IPS-NIHi7 (cell line): Measurements from ENCODE around the gene GPR135.
"Not testable (repeated sequence)": the region's sequence is repeated elsewhere in the genome, so short reads cannot be mapped to it uniquely, and the experiment has no call there.

ENCODE experiments used
- DNase-seq: peaks from one replicate; pipeline ENCODE4 v3.0.0; 2012; ENCODE audit warnings: mixed read lengths; ENCODE audit errors: extremely low spot score

GPR135 gene

DNA sequence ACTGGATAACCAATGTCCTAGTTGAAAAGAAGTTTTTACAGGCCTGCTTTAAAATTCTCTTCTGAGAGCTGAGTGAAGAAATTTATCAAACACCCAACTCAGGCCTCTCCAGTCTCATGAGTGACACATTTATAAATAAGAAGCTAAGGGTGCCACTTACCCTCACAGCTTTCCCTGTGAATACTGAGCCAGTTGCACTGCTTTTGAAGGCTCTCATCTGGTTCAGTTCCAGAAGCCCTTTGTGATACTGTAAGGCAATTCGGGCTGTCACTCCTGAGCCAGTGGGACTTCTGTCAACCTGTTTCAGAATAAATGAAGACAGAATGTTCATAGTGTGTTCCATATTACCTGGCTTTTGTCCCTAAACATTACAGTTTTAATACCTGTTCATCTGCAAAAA is 10.5 kb upstream of the GPR135 start:
- no peak for DNase-seq

DNA sequence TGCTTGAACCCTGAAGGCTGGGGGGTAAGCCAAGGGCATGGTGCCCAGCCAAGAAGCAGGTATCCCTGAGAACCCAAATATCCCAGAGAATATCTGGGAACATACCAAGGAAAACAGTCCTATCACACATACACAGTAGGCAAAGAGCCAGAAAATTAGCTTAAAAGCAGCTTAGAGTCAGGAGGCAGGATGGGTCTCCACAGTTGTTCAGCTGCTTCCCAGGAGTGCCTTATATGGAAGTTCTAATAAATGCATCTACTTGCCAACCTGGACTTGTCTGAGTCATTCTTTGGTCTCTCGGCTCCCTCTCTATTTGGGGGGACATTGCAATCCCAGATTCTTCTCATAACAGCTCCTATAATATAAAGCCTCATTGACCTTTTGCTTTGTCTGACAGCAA is 9.0 kb upstream of the GPR135 start:
- DNase-seq, result no peak

DNA sequence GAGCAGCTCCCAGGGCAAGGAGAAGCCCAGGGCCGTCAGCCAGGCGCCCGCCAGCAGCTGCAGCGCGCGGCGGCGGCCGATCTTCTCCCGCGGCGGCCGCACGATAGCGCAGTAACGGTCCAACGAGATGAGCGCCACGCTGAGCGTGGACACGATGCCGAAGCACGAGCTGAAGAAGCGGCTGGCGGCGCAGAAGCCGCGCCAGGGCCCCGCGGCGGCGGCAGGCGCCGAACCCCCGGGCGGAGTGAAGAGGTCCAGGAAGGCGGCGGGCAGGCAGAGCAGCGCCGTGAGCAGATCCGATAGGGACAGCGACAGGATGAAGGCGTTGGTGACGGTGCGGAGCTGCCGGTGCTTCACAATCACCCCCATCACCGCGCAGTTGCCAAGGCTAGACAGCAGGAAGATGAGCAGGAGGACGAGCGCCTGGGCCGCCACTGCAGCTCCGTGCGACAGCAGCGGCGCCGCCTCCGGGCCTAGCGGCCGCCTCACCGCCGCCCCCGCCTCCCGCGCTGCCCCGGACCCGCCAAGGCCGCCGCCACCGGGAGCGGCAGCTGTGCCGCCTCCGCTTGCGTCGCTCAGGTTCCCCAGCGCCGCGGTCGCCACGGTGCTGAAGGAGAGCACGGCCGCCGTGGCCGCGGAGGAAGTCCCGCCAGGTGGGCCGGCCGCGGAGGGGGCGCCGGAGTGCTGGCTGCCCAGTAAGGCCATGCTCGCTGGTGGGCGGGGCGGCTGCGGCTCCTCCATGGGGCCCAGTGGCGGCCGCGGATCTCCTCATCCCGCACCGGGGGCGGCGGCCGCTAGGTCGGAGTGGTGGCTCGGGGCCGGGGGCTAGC is 479 bp downstream of the GPR135 start:
- DNase-seq, result peak; percentile 71

DNA sequence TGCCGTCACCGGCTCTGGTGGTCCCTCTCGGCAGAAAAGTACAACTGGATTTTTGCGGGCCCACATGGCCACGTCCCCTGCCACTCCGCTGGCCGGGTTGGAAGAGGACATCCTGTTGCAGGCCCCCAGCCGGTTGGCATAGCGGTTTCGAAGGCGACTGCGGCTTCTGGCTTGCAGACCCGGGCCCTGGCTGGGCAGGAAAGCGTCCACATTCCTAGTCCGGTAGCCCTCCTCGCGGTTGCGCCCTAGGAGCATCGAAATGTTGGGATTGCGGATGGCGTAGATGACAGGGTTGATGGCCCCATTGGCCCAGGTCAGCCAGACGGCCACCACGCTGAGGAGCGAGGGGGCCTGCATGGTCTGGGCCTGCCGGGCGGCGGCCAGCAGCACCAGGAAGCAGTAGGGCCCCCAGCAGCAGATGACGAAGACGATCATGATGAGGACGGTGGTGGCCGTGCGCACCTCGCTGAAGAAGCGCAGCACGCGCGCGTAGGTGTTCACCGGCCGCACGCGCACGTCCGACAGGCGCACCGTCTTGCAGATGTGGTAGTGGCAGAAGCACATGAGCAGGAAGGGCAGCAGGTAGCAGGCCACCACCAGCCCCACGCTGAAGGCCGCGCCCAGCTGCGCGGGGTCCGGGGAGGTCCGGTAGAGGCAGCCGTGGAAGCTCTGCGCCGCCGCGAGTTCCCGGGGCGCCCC is 1.2 kb downstream of the GPR135 start:
- DNase-seq, result peak; percentile 23

DNA sequence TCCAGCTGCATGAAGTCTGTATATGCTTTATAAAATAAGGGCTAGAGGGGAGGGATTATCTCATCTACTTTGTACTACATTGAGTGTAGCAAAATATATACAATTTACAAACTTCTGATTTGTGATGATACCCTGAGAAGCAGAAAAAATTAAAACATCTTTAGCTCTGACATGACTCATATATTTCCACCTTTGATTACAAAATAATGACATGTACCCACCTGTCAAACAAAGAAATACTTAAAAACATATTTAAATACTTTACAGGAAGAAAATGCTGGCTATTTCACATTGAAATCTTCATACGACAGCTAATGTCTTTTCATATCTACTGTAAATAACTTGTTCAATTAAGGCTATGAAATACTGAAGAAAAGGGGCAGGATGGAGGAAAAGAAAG is 3.3 kb downstream of the GPR135 start:
- no peak for DNase-seq

DNA sequence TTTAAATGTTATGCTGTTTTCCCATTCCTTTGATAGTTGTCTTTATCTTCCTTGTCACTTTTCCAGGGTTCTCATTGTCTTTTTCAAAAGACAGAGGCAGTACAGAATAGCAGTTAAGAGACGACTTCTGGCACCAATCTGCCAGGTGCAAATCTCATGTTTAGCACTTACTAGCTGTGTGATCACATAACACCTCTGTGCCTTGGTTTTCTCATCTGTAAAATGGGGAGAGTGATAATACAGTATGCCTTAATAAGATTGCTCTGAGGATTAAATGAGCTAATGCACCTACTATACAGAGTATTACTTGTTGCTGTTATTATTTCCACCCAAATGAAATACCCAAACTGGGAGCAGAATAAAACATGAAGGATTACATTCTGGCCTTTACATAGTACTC is 4.8 kb downstream of the GPR135 start:
- no peak for DNase-seq

DNA sequence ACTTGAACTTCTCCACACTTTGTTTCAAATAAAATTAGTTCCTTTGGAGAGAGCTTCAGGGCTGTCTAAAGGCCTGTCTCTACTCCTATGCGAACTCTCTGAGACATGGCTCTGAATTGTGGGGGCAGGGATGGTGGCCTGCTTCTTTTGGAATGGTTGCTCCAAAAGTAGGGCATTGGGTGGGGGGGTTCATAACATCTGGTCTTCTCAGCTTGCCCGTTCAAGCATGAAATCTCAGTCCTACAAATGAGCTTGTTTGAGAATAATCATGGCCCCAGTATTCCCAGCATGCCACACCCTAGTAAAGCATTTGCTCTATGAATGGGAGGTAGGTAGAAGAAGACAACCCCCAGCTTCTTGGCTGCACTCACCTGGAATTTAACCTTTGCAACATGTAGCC is 6.7 kb downstream of the GPR135 start:
- DNase-seq, result no peak

DNA sequence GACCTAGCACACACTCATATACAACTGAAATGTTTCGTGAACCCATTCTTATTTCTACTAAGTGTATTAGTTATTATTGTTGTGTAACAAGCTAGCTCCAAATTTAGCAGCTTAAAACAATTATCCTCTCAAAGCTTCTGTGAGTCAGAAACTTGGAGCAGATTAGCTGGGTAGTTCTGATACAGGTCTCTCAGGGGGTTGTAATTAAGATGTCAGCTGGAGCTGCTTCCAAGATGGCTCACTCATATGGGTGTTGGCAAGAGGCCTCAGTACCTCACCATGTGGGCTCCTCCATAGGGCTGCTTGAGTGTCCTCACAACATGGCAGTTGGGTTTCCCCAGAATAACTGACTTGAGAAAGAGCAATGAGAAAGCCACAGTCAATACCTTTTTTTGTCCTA is 9.8 kb downstream of the GPR135 start:
- DNase-seq, result no peak

DNA sequence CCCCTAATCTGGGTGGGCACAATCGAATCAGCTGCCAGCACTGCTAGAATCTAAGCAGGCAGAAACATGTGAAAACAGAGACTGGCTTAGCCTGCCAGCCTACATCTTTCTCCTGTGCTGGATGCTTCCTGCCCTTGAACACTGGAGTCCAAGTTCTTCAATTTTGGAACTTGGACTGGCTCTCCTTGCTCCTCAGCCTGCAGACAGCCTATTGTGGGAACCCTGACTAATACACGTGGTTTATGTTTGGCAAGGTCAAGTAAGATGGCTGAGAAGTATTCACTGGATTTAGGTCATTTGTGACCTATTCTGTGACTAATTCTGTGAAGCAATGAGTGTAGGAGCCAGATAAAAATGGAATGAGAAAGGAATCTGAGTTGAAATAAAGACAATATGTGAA is 11.0 kb downstream of the GPR135 start:
- no peak for DNase-seq

DNA sequence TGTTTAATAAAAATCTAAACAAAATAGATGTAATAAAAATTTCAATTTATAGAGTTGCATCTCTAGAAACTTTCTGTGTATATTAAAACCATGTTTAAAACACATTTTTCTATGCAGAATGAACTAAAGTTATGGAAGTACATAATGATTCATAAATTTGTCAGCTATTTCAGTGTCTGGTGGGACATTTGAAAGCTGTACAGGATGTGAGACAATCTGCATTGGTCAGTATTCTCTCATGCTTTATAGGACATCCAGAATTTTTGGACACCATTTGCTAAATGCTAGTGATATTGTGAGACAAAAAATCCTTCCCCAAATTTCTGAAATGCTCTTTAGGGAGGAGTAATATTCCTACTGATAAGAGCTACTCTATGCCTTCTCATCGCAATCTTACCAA is 13.3 kb downstream of the GPR135 start:
- DNase-seq, result no peak

DNA sequence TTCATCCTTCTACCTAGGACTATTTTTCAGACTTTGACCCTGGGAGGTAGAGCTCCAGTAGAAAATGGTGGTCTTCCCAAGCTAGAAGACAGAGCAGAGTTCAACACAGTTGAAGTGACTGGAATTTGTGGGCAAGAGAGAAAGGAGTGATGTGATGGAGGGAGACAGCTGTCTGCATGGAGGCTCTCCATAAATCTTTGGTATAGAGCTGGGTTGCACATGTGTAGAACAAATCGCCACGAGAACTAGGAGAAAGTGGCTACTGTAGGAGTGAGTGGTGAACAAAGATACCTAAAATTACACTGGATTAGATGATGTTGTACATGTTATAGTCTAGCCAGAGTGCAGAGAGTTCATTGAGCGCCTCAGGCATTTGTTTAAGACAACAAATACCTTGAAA is 14.5 kb downstream of the GPR135 start:
- no peak for DNase-seq

DNA sequence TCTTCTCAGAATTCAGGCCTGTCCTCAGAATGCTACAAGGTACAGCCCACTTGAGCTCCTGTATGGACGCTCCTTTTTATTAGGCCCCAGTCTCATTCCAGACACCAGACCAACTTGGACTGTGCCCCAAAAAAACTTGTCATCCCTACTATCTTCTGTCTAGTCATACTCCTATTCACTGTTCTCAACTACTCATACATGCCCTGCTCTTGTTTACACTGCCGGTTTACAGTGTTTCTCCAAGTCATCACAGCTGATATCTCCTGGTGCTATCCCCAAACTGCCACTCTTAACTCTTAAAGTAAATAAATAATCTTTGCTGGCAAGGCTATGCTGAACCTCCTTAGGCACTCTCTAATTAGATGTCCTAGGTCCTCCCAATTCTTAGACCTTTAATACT is 16.5 kb downstream of the GPR135 start:
- not testable (repeated sequence) for DNase-seq

DNA sequence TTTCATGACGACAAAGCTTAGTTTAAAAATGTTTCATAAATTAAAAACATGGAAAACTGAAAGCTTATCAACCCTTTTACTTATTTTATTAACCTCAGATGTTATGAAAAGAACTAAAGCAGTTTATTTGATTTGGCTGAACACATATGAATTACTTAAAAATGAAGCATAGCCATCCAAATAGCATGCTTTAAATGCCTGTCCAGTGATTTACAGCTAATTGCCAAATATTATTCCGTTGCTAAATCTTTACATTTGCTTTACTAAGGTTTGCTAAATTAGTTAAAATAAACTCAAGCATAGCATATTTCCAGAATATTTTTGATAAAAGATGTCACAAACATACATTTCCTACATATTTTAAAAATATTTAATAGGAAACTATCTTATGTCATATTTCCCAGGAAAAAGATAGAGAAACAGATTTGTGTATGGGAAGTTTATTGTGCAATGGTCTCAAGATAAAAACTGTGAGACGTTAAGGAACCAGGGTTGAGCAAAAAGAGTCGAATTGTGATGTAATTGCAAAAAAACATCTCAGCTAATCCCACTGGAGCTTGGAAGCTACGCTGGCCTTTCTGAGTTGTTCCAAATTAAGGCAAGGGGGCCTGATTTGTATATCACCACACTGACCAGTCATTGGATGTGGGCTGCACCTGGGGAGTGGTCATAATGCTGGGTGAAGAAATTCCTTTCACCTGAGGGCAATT is 25.8 kb downstream of the GPR135 start:
- DNase-seq, result no peak

DNA sequence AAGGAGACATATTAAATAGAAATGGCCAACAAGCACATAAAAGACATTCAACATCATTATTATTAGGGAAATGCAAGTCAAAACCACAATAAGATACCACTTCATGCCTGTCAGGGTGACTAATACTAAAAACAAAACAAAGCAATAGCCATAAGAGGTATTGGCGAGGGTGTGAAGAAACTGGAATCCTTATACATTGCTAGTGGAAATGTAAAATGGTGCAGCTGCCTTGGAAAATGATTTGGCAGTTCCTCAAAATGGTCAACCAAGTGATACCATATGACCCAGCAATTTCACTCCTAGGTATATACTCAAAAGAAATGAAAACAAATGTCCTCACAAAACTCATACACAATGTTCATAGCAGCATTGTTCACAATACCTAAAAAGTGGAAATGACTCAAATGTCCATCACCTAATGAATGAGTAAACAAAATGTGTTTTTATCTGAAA is 27.0 kb downstream of the GPR135 start:
- no peak for DNase-seq

DNA sequence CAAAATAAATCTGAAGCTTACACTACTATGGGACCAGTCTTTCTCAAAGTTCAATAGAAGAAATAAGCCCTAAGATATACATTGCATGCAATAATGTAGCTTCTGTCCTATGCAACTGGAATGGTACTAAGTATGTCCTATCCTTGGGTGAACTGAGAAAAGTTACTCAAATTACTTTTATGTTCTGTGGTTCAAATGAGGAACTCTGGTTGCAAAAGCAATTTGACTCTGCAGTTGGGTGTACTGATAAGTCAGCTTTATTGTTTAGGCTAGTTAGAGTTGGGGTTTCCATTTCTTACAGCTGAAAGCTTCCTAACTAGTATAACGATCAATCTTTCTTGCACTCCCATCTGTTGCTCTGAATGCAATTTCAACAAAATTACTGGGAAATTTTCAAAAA is 29.2 kb downstream of the GPR135 start:
- no peak for DNase-seq

DNA sequence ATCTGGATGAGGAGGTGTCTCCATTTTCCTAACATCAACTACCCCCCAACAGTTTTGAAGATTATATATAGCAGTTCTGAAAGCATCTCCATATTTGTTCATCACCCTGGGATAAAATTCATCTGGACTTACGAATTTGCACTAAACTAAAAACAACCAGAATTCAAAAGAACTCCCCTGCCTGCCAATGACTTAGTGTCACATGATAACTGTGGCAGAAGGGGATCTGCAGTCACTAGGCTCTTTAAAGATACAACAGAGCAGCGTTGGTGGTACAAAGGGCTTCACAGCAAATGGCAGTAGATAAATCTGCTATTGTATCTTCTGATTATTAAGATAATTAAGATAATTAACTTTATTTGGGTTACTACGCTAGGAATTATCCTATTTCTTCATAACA is 30.1 kb downstream of the GPR135 start:
- DNase-seq, result no peak

DNA sequence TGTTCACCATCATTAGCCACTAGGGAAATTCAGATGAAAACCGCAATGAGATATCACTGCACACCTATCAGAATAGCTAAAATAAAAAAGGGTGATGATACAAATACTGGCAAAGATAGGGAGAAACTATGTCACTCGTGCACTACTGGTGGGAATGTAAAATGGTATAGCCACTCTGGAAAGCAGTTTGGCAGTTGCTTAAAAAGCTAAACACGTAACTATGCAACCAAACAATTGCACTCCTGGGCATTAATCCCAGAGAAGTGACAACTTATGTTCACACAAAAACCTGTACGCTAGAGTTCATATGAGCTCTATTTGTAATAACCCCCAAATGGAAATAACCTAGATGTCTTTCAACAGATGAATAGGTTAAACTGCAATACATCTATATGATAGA is 35.4 kb downstream of the GPR135 start:
- no peak for DNase-seq

DNA sequence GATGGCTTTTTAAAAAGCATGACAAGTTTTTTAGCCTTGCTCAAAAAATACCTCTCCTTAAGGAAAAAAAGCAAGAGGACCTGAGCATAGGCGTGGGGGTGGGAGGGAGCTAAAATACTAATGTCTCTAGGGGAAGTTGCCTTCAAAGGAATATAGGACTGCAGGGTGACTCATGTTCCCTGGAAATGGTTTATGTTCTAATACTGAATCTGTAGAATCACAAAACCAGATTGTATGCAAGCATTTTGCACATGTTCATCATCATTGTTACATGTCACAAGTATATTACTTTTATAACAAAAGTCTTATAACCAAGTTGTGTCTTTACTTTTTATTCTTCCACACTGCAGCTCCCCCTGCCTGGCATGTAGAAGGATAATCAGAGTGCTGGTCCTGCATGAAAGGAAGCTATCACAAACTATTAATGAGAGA is 36.6 kb downstream of the GPR135 start:
- DNase-seq, result no peak

DNA sequence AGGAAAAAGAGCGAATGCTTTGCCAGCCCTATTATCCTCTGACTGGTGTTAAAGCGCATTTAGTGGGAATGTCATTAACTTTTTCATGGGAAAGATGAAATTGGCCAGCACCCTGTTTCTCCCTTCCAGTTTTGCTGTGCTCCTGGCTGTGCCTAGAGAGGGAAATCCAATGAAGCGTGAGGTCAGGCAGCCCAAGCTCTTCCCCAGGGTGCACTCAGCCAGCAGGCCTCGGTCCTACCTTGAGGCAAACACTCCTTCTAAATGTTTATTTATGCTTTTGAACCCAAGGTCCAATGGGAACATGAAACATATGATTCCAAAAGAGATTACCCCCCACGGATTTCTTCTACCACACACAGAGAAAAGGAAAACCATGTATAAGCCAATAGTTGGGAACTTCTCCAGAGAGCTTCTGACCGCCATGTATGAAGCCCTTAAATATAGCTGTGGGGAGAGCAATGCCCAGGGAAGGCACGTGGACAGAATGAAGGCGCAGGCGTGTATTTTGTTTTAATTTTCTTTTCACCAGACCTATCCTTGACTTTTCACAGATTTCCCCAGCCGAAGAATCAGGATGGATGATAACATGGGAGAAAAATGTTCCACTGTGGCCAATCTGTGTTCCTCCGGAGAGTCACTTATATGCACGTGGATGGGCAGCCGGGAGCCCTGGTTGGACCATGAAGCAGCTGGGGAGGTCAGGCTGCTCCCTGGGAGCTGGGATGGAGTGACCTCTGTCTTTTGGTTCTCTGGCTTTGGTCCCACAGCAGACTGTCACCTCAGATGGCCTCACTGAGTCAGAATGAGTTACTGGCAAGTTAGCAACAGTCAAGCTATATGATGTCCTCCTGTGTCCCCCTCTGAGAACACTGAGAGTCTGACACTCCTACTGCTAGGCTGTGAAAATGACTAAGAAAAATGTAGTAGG is 37.3 kb downstream of the GPR135 start:
- DNase-seq, result no peak

DNA sequence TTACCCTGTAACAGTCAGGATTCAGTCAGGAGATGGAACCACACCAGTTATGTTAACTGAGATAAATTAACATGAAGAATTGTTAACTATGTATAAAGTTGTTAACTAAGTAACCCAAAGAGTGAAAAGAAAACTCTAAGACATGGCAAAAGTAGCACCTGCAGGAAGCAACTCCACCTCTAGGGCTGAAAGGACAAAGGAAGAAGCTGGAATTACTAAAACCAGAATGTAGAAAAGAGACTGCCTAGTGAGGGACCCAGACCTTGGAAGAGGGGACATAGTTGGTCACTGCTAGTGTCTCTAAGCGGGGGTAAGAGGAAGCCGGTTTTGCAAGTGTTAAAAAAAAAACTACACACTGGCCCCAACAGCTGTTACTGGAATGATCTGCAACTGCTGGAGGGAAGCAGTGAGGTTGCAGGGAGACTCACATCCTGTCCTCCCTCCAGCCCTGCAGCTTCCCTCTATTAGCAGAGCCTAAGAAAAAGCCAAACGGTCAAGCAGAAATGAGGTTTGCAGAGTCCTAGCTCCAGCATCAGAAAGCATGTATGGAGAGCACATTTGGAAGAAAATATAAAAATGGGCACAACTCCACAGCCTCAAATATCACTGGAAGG is 39.8 kb downstream of the GPR135 start:
- DNase-seq, result no peak
